ENCODE measurements around the gene RAF1.
A peak's percentile ranks its signal among the peaks of the same experiment; 100 is the strongest.
"Not testable (repeated sequence)": the region's sequence is repeated elsewhere in the genome, so short reads cannot be mapped to it uniquely, and the experiment has no call there.

Gene RAF1

GRCh38 chr3:12556690-12557472 is 107.0 kb downstream of the RAF1 start, which contains the start of gene MKRN2:
MKRN2 (plus strand) TSS chr3:12557087; CDS start chr3:12557151, 64 bp downstream.
- DNase-seq = peak; percentile 22

- no peak for DNase-seq
These were observed 107.6 kb downstream of the RAF1 start for GRCh38 chr3:12556314-12556689.

GRCh38 chr3:12553921-12554391 is 110.0 kb downstream of the RAF1 start:
- DNase-seq = peak; percentile 15

GRCh38 chr3:12549971-12550760 is 113.8 kb downstream of the RAF1 start:
- no peak for DNase-seq

GRCh38 chr3:12545473-12545791 is 118.5 kb downstream of the RAF1 start, which contains the start of gene MKRN2OS:
MKRN2OS (minus strand) TSS chr3:12545499; CDS start chr3:12545464, 35 bp downstream.
- DNase-seq = no peak

GRCh38 chr3:12544652-12545472 is 119.1 kb downstream of the RAF1 start:
- no peak for DNase-seq

- DNase-seq = not testable (repeated sequence)
These were observed 120.4 kb downstream of the RAF1 start for GRCh38 chr3:12543497-12543896.

- no peak for DNase-seq
These were observed 122.3 kb downstream of the RAF1 start for GRCh38 chr3:12541625-12542024.

GRCh38 chr3:12536423-12536822 is 127.5 kb downstream of the RAF1 start:
- DNase-seq = no peak
